PC-9 (cell line): ENCODE results near the gene CEACAM20. TPM values are rescaled to one million over a fixed set of nuclear protein-coding genes. Genes with fewer than 3 reads are reported as not detected.
A peak's percentile ranks its signal among the peaks of the same experiment; 100 is the strongest.

Experiments used
- BruUV-seq: library from RNA; stranded (reverse); fragments of 400-500 nt; replicated peaks from 2 replicates; lab custom pipeline; 2021; lab: Mats Ljungman, UMichigan
- CTCF ChIA-PET: fragments of 300-600 bp; sonication (Branson Sonifier 250); formaldehyde crosslinking; loops from one replicate; lab custom pipeline; 2022; ENCODE audit warnings: antibody characterized with exemption; lab: Charles Lee
- POLR2A ChIA-PET: fragments of 300-600 bp; sonication (Branson Sonifier 250); formaldehyde crosslinking; loops from one replicate; lab custom pipeline; 2022; ENCODE audit warnings: antibody characterized with exemption; ENCODE audit not compliant: unreplicated experiment; lab: Charles Lee
- DNase-seq, 2 experiments: peaks; one replicate each; pipeline versions ENCODE4 v3.0.0 to v3.0.0-alpha.2; 2015 to 2022; ENCODE audit warnings: mixed read lengths in 1 of 2
- H2AFZ ChIP-seq: fragments of 200-600 bp; sonication (generic); 2 replicates; pipeline ENCODE4 v1.8.1; 2017; ENCODE audit warnings: antibody characterized with exemption
- H3F3A ChIP-seq: fragments of 200-600 bp; sonication (generic); 2 replicates; pipeline ENCODE4 v1.8.1; 2017; ENCODE audit warnings: antibody characterized with exemption, mild to moderate bottlenecking, low read depth; ENCODE audit not compliant: insufficient read depth
- H3K27ac ChIP-seq: fragments of 200-600 bp; sonication (generic); 2 replicates; pipeline ENCODE4 v1.6.1; 2016; ENCODE audit warnings: mixed run types
- H3K27me3 ChIP-seq: fragments of 200-600 bp; sonication (generic); 2 replicates; pipeline ENCODE4 v1.6.1; 2016; ENCODE audit warnings: low read depth, mixed run types; ENCODE audit not compliant: insufficient read depth
- H3K36me3 ChIP-seq: fragments of 200-600 bp; sonication (generic); 2 replicates; pipeline ENCODE4 v1.6.1; 2016; ENCODE audit warnings: low read depth, mixed run types
- H3K4me1 ChIP-seq: fragments of 200-600 bp; sonication (generic); replicated peaks from 2 replicates; pipeline ENCODE4 v1.6.1; 2016; ENCODE audit warnings: mixed run types; ENCODE audit not compliant: insufficient read depth
- H3K4me2 ChIP-seq: fragments of 200-600 bp; sonication (generic); 2 replicates; pipeline ENCODE4 v1.6.1; 2017; ENCODE audit warnings: mixed run types
- H3K4me3 ChIP-seq: fragments of 200-600 bp; sonication (generic); 2 replicates; pipeline ENCODE4 v1.6.1; 2016; ENCODE audit warnings: mixed run types
- H3K79me2 ChIP-seq: fragments of 200-600 bp; sonication (generic); 2 replicates; pipeline ENCODE4 v1.6.1; 2017; ENCODE audit warnings: low read depth, mixed run types
- H3K9me2 ChIP-seq: fragments of 200-600 bp; sonication (generic); 2 replicates; pipeline ENCODE4 v1.8.1; 2017; ENCODE audit warnings: mild to moderate bottlenecking; ENCODE audit not compliant: insufficient read depth
- H3K9me3 ChIP-seq: fragments of 200-600 bp; sonication (generic); 2 replicates; pipeline ENCODE4 v1.8.1; 2016; ENCODE audit warnings: low read depth; ENCODE audit not compliant: insufficient read depth
- H4K20me1 ChIP-seq: fragments of 200-600 bp; sonication (generic); 2 replicates; pipeline ENCODE4 v1.8.1; 2017; ENCODE audit not compliant: insufficient read depth
- CTCF ChIP-seq: fragments of 200-600 bp; sonication (generic); conservative IDR thresholded peaks from 2 replicates; pipeline ENCODE4 v1.6.1; 2017; ENCODE audit warnings: mixed run types, antibody characterized with exemption, mild to moderate bottlenecking, moderate library complexity
- EZH2 ChIP-seq: fragments of 200-600 bp; sonication (generic); IDR thresholded peaks from 2 replicates; pipeline ENCODE4 v1.8.0; 2017; ENCODE audit warnings: antibody characterized with exemption, low read depth
- intact Hi-C: fragments of 100-400 bp; cut with micrococcal nuclease; formaldehyde crosslinking; loops from one replicate; pipeline ENCODE4 v1.10.0; 2022; ENCODE audit not compliant: unreplicated experiment
- total RNA-seq: library from RNA; stranded (reverse); gene quantifications from 2 replicates; pipeline ENCODE4 v1.2.3, GENCODE V29; 2021

The CEACAM20 gene
- total RNA-seq, 1 experiment from 2014 or later, result not detected

- Histone ChIP-seq H3K79me2 (no peaks in the 10 kb centered on the region), H3F3A (no peaks in the 10 kb centered on the region; the same call in 1 of the 2 replicates), H3K36me3 (no peaks in the 10 kb centered on the region), H3K4me1 (no peaks in the 10 kb centered on the region; the same call in 1 of the 2 replicates), H3K27me3 (peaks cover 18% of the 10 kb centered on the region), H3K9me3 (no peaks in the 10 kb centered on the region), H2AFZ (no peak overlapping the region), H4K20me1 (no peaks in the 10 kb centered on the region), H3K27ac (no peak overlapping the region), H3K4me2 (no peak overlapping the region), H3K4me3 (no peak overlapping the region), H3K9me2 (no peaks in the 10 kb centered on the region)
- CTCF ChIA-PET, result no interaction called here
- intact Hi-C loops, result no loop called here
- no peak for TF ChIP-seq EZH2
- no peak for TF ChIP-seq CTCF
- DNase-seq, result no peak
- POLR2A ChIA-PET, result interaction anchor here (0.7 kb wide), 1 partner anchor 173 kb away, joined by 11 read pairs; no protein-coding TSS in a partner anchor
- no TSS peak for BruUV-seq
These were observed 13.6 kb downstream of the CEACAM20 start for GRCh38 chr19:44515907-44516306.

GRCh38 chr19:44515031-44515430, 14.4 kb downstream of the CEACAM20 start:
- H3K36me3 ChIP-seq, result no peaks in the 10 kb centered on the region
- POLR2A ChIA-PET, result interaction anchor here (0.7 kb wide), 1 partner anchor 174 kb away, joined by 11 read pairs; no protein-coding TSS in a partner anchor
- H3K4me1 ChIP-seq, result no peaks in the 10 kb centered on the region; the same call in 1 of the 2 replicates
- no peak overlapping the region for H3K4me3 ChIP-seq
- H3K27ac ChIP-seq, result no peak overlapping the region
- H3K9me3 ChIP-seq, result no peaks in the 10 kb centered on the region
- DNase-seq, result no peak
- H3K9me2 ChIP-seq, result no peaks in the 10 kb centered on the region
- CTCF ChIA-PET, result interaction anchor here (0.6 kb wide), 1 partner anchor 18 kb away, joined by 7 read pairs; no protein-coding TSS in a partner anchor
- H2AFZ ChIP-seq, result no peak overlapping the region
- BruUV-seq, result no TSS peak
- no peaks in the 10 kb centered on the region for H3K79me2 ChIP-seq
- no peaks in the 10 kb centered on the region for H4K20me1 ChIP-seq
- TF ChIP-seq CTCF (no peak), EZH2 (no peak)
- H3K4me2 ChIP-seq, result no peak overlapping the region
- intact Hi-C loops, result no loop called here
- no peaks in the 10 kb centered on the region; the same call in 1 of the 2 replicates for H3F3A ChIP-seq
- H3K27me3 ChIP-seq, result peaks cover 14% of the 10 kb centered on the region

GRCh38 chr19:44512326-44513298, 16.9 kb downstream of the CEACAM20 start:
- Histone ChIP-seq H3K27me3 (peaks cover 10% of the 10 kb centered on the region; the same call in 1 of the 2 replicates), H3K9me3 (no peaks in the 10 kb centered on the region), H3K4me3 (no peak overlapping the region), H3K36me3 (no peaks in the 10 kb centered on the region), H3F3A (no peaks in the 10 kb centered on the region; the same call in 1 of the 2 replicates), H4K20me1 (no peaks in the 10 kb centered on the region), H2AFZ (no peak overlapping the region), H3K79me2 (no peaks in the 10 kb centered on the region), H3K9me2 (no peaks in the 10 kb centered on the region), H3K4me1 (no peaks in the 10 kb centered on the region; the same call in 1 of the 2 replicates), H3K4me2 (0 out of 2 replicates have a peak overlapping the region, but pooled peaks have one; percentile 14), H3K27ac (no peak overlapping the region)
- intact Hi-C loops, result loop anchor here (1.0 to 5.0 kb wide), 3 partner anchors 59 to 332 kb away; no protein-coding TSS in a partner anchor
- CTCF ChIA-PET, result no interaction called here
- POLR2A ChIA-PET, result no interaction called here
- TF ChIP-seq CTCF (peak; percentile 77), EZH2 (no peak)
- BruUV-seq, result no TSS peak
- DNase-seq, result peak; percentile 50 to 73
